Activated CD4-positive, alpha-beta memory T cell treated with anti-CD3 and anti-CD28 coated beads for 36 hours (primary cell): ENCODE data around the gene PRSS12. TPM values are rescaled to one million over a fixed set of nuclear protein-coding genes. Genes with fewer than 3 reads are reported as not detected.
"Not testable (repeated sequence)": the region's sequence is repeated elsewhere in the genome, so short reads cannot be mapped to it uniquely, and the experiment has no call there.

ENCODE experiments used
- CTCF ChIA-PET: fragments of 350-600 bp; sonication (Branson Sonifier 250); formaldehyde crosslinking; loops from one replicate; lab custom pipeline; 2021; ENCODE audit warnings: antibody characterized with exemption, inconsistent platforms; lab: Charles Lee
- POLR2A ChIA-PET: fragments of 350-600 bp; sonication (Branson Sonifier 250); formaldehyde crosslinking; loops from one replicate; lab custom pipeline; 2021; ENCODE audit warnings: antibody characterized with exemption; lab: Charles Lee
- DNase-seq: peaks from one replicate; pipeline ENCODE4 v3.0.0-alpha.2; 2020
- H3K27ac Mint-ChIP-seq: one replicate; pipeline ENCODE4 v1.8.0; 2021; ENCODE audit warnings: mixed read lengths
- H3K27me3 Mint-ChIP-seq: one replicate; pipeline ENCODE4 v1.8.0; 2021; ENCODE audit warnings: mixed read lengths
- H3K36me3 Mint-ChIP-seq: one replicate; pipeline ENCODE4 v1.8.0; 2021; ENCODE audit warnings: mixed read lengths
- H3K4me1 Mint-ChIP-seq: one replicate; pipeline ENCODE4 v1.8.0; 2021; ENCODE audit warnings: low read depth, mixed read lengths
- H3K4me3 Mint-ChIP-seq: one replicate; pipeline ENCODE4 v1.8.0; 2021; ENCODE audit warnings: mild to moderate bottlenecking, mixed read lengths
- H3K9me3 Mint-ChIP-seq: one replicate; pipeline ENCODE4 v1.8.0; 2021; ENCODE audit warnings: mixed read lengths
- intact Hi-C: fragments of 100-400 bp; cut with micrococcal nuclease; formaldehyde crosslinking; loops from one replicate; pipeline ENCODE4 v1.15.1; 2023
- total RNA-seq, 2 experiments: library from RNA; stranded (reverse); gene quantifications; one replicate each; pipeline ENCODE4 v1.2.3, GENCODE V29; 2021

The PRSS12 gene, protein sequence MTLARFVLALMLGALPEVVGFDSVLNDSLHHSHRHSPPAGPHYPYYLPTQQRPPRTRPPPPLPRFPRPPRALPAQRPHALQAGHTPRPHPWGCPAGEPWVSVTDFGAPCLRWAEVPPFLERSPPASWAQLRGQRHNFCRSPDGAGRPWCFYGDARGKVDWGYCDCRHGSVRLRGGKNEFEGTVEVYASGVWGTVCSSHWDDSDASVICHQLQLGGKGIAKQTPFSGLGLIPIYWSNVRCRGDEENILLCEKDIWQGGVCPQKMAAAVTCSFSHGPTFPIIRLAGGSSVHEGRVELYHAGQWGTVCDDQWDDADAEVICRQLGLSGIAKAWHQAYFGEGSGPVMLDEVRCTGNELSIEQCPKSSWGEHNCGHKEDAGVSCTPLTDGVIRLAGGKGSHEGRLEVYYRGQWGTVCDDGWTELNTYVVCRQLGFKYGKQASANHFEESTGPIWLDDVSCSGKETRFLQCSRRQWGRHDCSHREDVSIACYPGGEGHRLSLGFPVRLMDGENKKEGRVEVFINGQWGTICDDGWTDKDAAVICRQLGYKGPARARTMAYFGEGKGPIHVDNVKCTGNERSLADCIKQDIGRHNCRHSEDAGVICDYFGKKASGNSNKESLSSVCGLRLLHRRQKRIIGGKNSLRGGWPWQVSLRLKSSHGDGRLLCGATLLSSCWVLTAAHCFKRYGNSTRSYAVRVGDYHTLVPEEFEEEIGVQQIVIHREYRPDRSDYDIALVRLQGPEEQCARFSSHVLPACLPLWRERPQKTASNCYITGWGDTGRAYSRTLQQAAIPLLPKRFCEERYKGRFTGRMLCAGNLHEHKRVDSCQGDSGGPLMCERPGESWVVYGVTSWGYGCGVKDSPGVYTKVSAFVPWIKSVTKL
- not detected for total RNA-seq

DNA sequence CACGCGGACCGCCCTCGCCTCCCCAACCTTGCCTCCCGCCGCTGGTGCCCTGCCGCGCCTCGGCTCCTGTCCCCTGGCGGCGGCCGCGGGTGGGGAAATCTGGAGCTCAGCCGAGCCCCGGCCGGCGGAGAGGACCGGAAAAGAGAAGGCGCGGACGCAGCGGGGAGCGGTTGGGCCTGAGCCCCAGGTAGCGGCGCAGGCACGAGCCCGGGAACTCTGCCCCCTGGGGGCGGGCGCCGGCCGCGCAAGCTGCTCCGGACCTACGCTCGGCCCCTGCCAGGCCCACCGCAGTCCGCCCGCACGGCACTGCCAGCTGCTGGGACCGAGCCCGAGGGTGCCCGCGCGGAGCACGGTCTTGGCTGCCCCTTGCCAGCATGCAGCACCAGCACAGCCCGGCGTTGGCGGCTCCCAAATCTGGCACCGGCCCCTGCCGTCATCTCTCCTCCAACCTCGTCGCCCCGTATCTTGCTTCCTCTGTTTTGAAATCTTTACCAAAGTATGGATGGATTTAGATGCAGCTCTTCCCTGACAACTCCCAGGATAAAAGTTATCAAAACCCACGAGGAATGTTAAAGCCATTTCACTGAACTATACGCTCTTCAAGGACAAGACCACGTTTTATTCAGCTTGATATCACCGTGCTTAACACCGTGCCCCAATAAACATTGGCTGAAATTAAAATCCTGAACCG lies at the start of gene PRSS12:
Gene PRSS12 (minus strand): TSS at position 161 of the 691 bp plus-strand sequence. CDS start 283 bp downstream, outside the sequence.
- H3K27ac Mint-ChIP-seq, result no peak within 1 kb of the TSS
- POLR2A ChIA-PET, result interaction anchor here (1.0 kb wide), 1 partner anchor 10 kb away, joined by 3 read pairs; no protein-coding TSS in a partner anchor

DNA sequence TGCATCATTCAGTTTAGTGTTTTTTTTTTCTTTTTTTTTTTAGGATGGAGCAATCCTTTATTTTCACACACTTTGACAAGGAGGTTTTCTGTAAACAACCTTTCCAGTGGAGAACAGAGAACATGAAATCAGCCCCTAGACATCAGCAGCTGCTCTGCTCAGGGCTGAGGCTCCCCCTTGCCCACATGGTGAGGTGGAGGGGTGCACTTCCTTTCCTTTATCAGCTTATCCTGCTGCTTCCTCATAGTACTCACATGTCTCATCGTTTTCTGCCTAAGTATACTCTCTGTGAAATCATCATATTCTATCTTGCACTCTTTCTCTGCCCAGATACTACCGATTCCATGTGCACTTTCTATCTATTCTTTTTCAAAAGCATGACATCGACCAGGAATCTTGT lies 47.6 kb upstream of the PRSS12 start:
- H3K4me3 Mint-ChIP-seq, result no peak overlapping the region
- no peak overlapping the region for H3K27ac Mint-ChIP-seq
- intact Hi-C loops, result no loop called here
- H3K36me3 Mint-ChIP-seq, result no peaks in the 10 kb centered on the region
- CTCF ChIA-PET, result no interaction called here
- POLR2A ChIA-PET, result no interaction called here
- H3K4me1 Mint-ChIP-seq, result no peaks in the 10 kb centered on the region
- no peaks in the 10 kb centered on the region for H3K9me3 Mint-ChIP-seq
- DNase-seq, result no peak
- peaks cover 14% of the 10 kb centered on the region for H3K27me3 Mint-ChIP-seq

More for the DNA sequence above, at the start of gene PRSS12:
- peak; percentile 73 for DNase-seq
- CTCF ChIA-PET, result interaction anchor here (0.6 to 3.9 kb wide), 21 partner anchors 8 to 79 kb away, joined by 3 to 31 read pairs (median 4); no protein-coding TSS in a partner anchor
- intact Hi-C loops, result loop anchor here (1.0 kb wide), 1 partner anchor 72 kb away; no protein-coding TSS in a partner anchor
- H3K36me3 Mint-ChIP-seq, result no peaks in the 10 kb centered on the region
- peaks cover 55% of the 10 kb centered on the region for H3K27me3 Mint-ChIP-seq
- no peaks in the 10 kb centered on the region for H3K9me3 Mint-ChIP-seq
- peaks cover 11% of the 10 kb centered on the region for H3K4me1 Mint-ChIP-seq
- peak within 1 kb of the TSS; percentile 63 for H3K4me3 Mint-ChIP-seq

DNA sequence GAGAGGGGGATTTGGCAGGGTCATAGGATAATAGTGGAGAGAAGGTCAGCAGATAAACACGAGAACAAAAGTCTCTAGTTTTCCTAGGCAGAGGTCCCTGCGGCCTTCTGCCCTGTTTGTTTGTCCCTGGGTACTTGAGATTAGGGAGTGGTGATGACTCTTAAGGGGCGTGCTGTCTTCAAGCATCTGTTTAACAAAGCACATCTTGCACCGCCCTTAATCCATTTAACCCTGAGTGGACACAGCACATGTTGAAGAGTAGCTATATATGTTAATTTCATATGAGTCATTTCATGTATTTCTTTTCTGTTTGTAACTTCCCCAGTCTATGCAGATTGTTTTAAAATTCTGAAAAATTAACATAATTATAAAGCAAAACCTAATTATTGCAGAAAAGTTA lies 47.1 kb upstream of the PRSS12 start:
- CTCF ChIA-PET, DNase-seq, intact Hi-C loops, H3K4me3 Mint-ChIP-seq, H3K36me3 Mint-ChIP-seq, H3K4me1 Mint-ChIP-seq, H3K9me3 Mint-ChIP-seq, POLR2A ChIA-PET, H3K27ac Mint-ChIP-seq: not testable (repeated sequence)
- H3K27me3 Mint-ChIP-seq, result peaks cover 12% of the 10 kb centered on the region

DNA sequence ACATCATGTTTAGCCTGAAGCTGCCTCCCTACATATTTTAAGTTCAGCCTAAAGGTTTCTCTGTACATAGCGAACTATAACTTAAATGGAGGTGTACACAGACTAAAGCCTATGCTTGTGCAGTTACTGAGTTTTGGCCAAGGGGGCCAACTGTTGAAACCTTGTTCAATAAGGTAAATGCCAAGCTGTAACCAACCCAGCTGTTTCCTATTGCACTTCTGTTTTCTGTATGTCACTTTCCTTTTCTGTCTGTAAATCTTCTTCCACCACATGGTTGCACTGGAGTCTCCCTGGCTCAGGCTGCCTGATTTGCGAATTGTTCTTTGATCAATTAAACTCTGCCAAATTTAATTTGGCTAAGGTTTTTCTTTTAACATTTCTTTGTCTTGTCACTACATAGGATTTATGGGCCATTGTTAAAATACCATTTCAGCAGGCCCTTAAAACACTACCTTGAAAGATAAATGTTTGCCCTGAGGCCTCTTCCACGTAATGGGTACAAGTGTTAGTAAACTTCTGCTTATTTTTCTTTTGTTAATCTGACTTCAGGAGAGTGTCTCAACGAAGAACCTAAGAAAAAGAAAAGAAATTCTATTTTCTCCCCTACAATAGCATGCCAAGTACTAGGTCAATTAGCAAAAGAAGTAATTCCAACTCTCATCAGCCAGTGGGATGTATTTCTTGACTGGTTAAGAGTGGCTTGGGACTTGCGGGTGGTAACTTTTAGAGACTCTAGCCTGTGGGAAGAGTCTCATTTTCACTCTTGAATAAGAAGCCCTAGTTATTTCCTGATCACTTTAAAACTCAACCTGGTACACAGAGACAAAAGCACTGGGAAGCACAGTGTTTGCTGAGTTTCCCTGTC lies 45.7 kb upstream of the PRSS12 start:
- Mint-ChIP-seq H3K4me1 (no peaks in the 10 kb centered on the region), H3K27ac (no peak overlapping the region), H3K27me3 (peaks cover 11% of the 10 kb centered on the region), H3K4me3 (no peak overlapping the region), H3K9me3 (no peaks in the 10 kb centered on the region), H3K36me3 (no peaks in the 10 kb centered on the region)
- POLR2A ChIA-PET, result no interaction called here
- DNase-seq, result no peak
- intact Hi-C loops, result no loop called here
- CTCF ChIA-PET, result no interaction called here

DNA sequence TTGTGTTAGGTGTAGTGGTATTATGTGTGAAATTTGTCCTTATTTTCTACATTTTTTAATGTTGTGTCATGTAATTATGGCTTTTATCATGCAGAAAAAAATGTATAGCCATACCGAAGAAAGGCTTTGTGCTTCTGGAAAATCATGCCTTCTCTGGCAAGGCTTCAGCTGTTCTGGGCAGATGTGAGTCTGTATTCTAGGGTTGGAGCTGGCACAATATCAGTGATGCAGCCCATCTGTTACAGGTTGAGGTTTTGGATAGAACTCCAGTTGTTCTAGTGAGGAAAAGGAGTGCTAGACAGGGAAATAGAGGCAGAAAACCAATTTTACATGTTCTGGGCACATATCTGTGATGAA lies 44.8 kb upstream of the PRSS12 start:
- Mint-ChIP-seq H3K9me3 (peaks cover 2% of the 10 kb centered on the region), H3K4me1 (no peaks in the 10 kb centered on the region), H3K27ac (no peak overlapping the region), H3K27me3 (peaks cover 11% of the 10 kb centered on the region), H3K36me3 (no peaks in the 10 kb centered on the region), H3K4me3 (no peak overlapping the region)
- ChIA-PET CTCF (no interaction called here), POLR2A (no interaction called here)
- intact Hi-C loops, result no loop called here
- no peak for DNase-seq

DNA sequence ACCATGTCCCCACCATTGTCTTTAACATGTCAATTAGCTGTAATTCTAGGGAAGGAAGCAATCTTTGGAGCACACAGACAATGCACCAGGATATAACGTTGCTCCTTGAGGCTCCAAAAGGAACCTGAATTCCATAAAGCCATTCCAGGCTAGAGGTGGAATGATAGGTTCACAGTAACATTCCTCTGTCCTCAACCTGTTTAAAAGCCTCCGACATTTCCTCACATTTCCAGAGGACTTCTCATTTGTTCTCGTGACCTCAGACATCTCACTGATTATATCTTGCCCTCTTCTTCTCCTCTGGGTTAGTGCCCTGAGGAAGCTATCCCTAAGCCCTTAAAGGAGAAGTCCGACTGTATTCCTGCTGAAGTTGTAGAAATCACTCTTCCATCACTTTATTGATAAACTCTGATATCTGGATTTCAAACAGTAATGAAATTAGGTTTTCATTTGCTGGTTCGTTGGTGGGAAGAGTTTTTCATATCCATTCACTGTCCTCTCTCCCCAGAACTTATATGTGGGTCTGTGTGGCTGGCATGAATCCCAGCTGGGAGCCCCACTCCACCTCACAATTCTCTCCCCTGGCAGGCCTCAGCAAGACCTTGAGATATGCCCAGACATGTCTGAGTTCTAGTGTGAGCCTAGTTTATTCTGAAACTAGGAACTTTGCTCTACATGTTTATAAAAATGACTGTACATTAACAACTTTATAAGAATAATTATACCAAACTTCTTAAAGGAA lies 44.2 kb upstream of the PRSS12 start:
- Mint-ChIP-seq H3K4me1 (no peaks in the 10 kb centered on the region), H3K4me3 (no peak overlapping the region), H3K27me3 (peaks cover 7% of the 10 kb centered on the region), H3K27ac (no peak overlapping the region), H3K9me3 (peaks cover 2% of the 10 kb centered on the region), H3K36me3 (no peaks in the 10 kb centered on the region)
- POLR2A ChIA-PET, result no interaction called here
- intact Hi-C loops, result no loop called here
- no peak for DNase-seq
- CTCF ChIA-PET, result interaction anchor here (1.5 kb wide), 1 partner anchor 12 kb away, joined by 4 read pairs; no protein-coding TSS in a partner anchor

DNA sequence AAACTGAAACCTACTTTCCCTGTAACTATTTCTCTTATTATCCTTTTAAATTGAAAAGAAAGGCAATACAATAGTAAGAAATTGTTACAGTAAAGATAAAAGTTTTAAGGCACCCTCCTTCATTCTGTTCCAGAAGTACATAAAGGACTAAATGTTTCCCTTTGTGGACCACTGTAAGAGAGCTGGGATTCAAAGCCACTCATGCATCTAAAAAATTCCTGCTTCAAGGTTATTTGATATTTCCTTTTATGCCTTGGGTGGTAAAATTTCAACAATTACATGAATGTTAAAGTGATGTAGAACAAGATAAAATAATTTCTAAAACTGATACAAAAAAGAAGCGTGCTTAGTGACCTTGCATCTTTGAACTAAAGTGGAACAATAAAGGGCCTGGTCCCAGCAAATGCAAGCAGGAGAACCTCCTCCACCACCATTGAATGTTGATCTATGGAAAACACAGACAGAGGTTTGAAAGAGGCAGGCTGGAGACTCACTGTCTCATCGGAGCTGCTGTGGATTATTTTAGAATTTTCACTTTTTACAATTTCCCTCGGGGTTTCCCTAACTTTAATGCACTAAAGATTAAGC lies 42.3 kb upstream of the PRSS12 start:
- no peak overlapping the region for H3K27ac Mint-ChIP-seq
- CTCF ChIA-PET, result interaction anchor here (1.1 kb wide), 1 partner anchor 42 kb away, joined by 6 read pairs; no protein-coding TSS in a partner anchor
- no peaks in the 10 kb centered on the region for H3K4me1 Mint-ChIP-seq
- peaks cover 2% of the 10 kb centered on the region for H3K9me3 Mint-ChIP-seq
- no peak overlapping the region for H3K4me3 Mint-ChIP-seq
- H3K27me3 Mint-ChIP-seq, result no peaks in the 10 kb centered on the region
- no peak for DNase-seq
- no peaks in the 10 kb centered on the region for H3K36me3 Mint-ChIP-seq
- POLR2A ChIA-PET, result no interaction called here
- intact Hi-C loops, result no loop called here

DNA sequence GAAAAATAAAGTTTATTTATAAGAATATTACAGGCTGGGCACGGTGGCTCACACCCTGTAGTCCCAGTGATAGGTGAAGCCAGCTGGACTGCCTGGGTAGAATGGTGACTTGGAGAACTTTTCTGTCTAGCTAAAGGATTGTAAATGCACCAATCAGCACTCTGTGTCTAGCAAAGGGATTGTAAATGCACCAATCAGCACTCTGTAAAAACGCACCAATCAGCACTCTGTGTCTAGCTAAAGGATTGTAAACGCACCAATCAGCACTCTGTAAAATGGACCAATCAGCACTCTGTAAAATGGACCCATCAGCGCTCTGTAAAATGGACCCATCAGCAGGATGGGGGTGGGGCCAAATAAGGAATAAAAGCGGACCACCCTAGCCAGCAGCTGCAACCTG lies 39.7 kb upstream of the PRSS12 start:
- not testable (repeated sequence) for H3K9me3 Mint-ChIP-seq

DNA sequence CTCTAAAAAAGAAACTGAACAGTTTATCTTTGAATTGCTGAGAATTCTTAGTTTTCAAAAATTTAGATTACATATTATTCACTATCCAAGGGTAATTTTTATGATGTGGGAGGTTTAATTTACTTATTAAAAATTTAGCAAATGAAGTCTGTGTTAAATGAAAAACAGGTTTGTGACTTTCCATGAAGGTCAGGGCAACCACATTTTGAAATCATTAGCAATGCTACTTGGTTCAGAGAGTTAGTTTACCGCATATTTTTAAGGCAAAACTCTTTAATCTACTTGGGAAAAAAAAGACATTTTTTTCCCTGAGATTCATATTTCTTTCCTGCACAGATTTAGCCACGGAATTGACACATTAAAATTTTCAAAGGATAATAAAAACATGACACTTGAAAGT lies 37.3 kb upstream of the PRSS12 start:
- no peak overlapping the region for H3K27ac Mint-ChIP-seq
- POLR2A ChIA-PET, result no interaction called here
- H3K4me3 Mint-ChIP-seq, result no peak overlapping the region
- CTCF ChIA-PET, result no interaction called here
- H3K36me3 Mint-ChIP-seq, result peaks cover 2% of the 10 kb centered on the region
- intact Hi-C loops, result no loop called here
- H3K4me1 Mint-ChIP-seq, result no peaks in the 10 kb centered on the region
- no peak for DNase-seq
- H3K9me3 Mint-ChIP-seq, result peaks cover 15% of the 10 kb centered on the region
- peaks cover 6% of the 10 kb centered on the region for H3K27me3 Mint-ChIP-seq

More for the DNA sequence above, 39.7 kb upstream of the PRSS12 start:
- H3K27me3 Mint-ChIP-seq, H3K4me3 Mint-ChIP-seq, DNase-seq, intact Hi-C loops, H3K36me3 Mint-ChIP-seq, H3K27ac Mint-ChIP-seq, H3K4me1 Mint-ChIP-seq, POLR2A ChIA-PET: not testable (repeated sequence)
- CTCF ChIA-PET, result interaction anchor here (1.1 kb wide), 1 partner anchor 40 kb away, joined by 3 read pairs; the partner anchor contains the start of gene PRSS12

DNA sequence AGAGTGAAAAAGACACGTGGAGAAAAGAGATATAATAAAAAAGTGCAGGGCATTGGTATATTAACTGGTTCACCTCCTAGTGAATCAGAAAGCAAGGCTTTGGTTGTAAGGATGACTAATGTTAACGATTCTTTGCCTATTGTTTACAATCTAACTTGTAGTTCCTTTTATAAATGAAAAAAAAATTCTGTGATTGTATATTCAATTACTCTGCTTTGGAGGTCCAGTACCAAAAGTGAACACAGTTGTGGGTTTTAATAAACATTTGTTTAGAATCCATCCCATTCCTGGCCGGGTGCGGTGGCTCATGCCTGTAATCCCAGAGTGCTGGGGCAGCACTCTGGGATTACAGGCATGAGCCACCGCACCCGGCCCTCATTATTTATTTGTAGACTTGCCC lies 36.9 kb upstream of the PRSS12 start:
- DNase-seq, result no peak
- Mint-ChIP-seq H3K27me3 (peaks cover 6% of the 10 kb centered on the region), H3K4me1 (no peaks in the 10 kb centered on the region), H3K9me3 (peaks cover 15% of the 10 kb centered on the region), H3K27ac (no peak overlapping the region), H3K36me3 (peaks cover 2% of the 10 kb centered on the region), H3K4me3 (no peak overlapping the region)
- intact Hi-C loops, result no loop called here
- ChIA-PET CTCF (no interaction called here), POLR2A (no interaction called here)
